Kidney glomerular epithelial cell (primary cell): Measurements from ENCODE around the gene HYDIN.

Source experiments
- DNase-seq: peaks from one replicate; lab custom pipeline; 2025; lab: John Stamatoyannopoulos, UW

The HYDIN gene

GRCh38 chr16:70764632-70765031, 465.9 kb downstream of the HYDIN start:
- no peak for DNase-seq

GRCh38 chr16:70760221-70760620, 470.3 kb downstream of the HYDIN start:
- no peak for DNase-seq

- no peak for DNase-seq
Observed at GRCh38 chr16:70759666-70760065, 470.9 kb downstream of the HYDIN start.

GRCh38 chr16:70758786-70759185, 471.7 kb downstream of the HYDIN start:
- DNase-seq = no peak
